ENCODE results near the gene WFS1. TPM values are rescaled to one million over a fixed set of nuclear protein-coding genes. Genes with fewer than 3 reads are reported as not detected.

WFS1 gene
- polyA plus RNA-seq, 1 donor = 32.4 TPM

DNA sequence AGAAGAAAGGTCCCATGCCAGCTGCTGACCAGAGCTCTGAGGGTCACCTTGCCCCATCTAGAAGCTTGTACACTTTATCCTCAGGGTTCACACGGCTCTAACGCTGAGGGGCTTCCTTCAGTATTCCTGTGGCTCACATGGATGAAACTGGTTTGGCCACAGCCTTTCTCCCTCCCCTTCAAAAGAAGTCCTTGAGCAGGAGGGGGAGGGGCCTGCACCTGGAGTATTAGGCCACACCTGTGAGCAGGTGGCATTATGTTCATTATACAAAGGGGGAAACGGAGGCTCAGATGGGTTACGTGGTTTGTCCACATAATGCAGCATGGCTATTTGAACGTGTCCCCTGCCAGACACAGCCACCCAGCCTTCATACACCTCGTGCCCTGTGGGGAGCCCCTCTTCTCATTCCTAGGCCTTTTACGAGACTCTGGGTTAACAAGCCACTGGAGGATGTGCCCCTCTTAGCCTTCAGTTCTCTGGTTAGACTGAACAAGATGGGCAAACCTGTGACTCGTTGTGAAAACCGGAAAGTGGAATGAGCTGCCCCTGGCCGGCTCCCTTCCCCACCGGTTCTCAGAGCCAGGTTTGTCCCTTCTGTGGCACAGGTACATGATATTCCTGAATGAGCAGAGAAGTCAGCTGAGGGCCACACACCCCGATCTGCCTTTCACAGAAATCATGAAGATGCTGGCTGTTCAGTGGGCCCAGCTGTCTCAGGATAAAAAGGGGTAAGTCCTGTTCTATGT, 42.1 kb upstream of the WFS1 start:
- no peaks in the 10 kb centered on the region for H3K4me1 ChIP-seq (ENCODE audit: control insufficient read depth, insufficient read depth, low read length)
- no peak overlapping the region for H3K27ac ChIP-seq (ENCODE audit: low read length)
- no CpG with 5 or more reads among the region's 12 CpGs for WGBS (ENCODE audit: insufficient coverage, low lambda C conversion rate)
- DNase-seq = no peak
- peaks cover under 1% of the 10 kb centered on the region for H3K9me3 ChIP-seq (ENCODE audit: control insufficient read depth, low read depth, low read length)
- H3K27me3 ChIP-seq (ENCODE audit: control insufficient read depth, insufficient read depth, low read length) = peaks cover 15% of the 10 kb centered on the region
- no peaks in the 10 kb centered on the region for H3K36me3 ChIP-seq (ENCODE audit: control insufficient read depth, insufficient read depth, low read length)
- no peak overlapping the region for H3K4me3 ChIP-seq (ENCODE audit: low read length)

DNA sequence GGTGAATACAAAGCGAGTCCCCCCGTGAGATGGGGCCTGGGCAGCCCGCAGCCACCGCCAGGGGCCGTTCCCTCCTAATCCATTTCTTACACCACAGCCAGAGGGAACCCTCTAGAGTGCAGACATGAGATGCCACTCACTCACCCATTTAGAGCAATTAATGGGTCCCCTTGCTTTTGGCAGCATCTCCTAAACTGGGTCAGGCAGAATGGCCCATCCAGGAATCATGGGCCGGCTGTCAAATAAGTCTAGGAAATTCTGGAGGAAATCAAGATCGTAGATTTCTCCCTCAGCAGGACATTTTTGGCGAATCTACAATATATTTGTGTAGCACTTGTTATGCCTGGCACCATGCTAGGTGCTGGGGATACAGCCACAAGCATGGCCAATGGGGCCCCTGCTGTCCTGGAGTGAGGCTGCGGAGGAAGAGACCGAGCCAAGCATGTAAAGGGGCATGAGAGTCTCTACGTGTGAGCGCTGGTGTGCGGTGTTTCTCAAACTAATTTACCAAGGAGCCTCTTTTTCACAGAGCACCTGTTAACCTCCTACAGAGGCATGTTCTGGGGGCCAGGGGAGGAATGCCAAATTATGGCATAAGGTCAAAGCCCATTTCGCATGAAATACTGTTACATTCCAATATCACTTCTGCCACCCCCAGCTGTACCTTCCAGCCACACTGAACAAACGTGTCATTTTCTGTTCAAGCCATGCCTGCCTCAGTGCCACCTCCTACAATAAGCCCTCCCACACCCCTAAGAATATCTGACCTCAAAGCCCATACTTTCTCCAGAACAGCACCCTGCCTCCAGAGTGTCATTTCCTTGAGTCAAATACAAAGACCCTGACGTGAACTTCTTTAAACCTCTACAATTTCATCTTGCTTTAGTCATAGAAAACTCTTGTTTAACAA, 41.2 kb upstream of the WFS1 start:
- Histone ChIP-seq H3K36me3 (ENCODE audit: control insufficient read depth, insufficient read depth, low read length) (no peaks in the 10 kb centered on the region), H3K27ac (ENCODE audit: low read length) (no peak overlapping the region), H3K4me1 (ENCODE audit: control insufficient read depth, insufficient read depth, low read length) (no peaks in the 10 kb centered on the region), H3K27me3 (ENCODE audit: control insufficient read depth, insufficient read depth, low read length) (peaks cover 7% of the 10 kb centered on the region), H3K9me3 (ENCODE audit: control insufficient read depth, low read depth, low read length) (no peaks in the 10 kb centered on the region), H3K4me3 (ENCODE audit: low read length) (no peak overlapping the region)
- DNase-seq = no peak
- WGBS (ENCODE audit: insufficient coverage, low lambda C conversion rate) = no CpG with 5 or more reads among the region's 16 CpGs

DNA sequence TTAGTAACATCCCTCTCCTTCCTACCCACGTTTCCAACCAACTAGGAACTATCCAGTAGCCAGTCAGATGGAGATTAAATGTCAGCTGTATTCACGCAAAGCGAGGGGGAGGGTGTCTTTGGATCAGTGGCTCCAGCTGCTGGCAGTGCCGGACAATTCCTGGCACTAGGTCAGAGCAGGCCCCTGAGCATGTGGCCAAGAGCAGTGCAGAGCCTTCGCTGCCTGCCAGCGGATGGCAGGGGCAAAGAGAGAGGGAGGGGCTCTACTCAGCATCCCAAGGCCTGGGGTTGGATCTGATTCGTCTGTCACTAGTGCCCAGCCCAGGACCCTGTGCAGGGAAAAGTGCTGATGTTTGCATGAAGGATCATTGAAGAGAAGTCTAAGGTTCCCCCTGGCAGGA, 40.6 kb upstream of the WFS1 start:
- WGBS (ENCODE audit: insufficient coverage, low lambda C conversion rate) = no CpG with 5 or more reads among the region's 7 CpGs
- peak in 1 of 2 donors; percentile 8 for DNase-seq
- H3K9me3 ChIP-seq (ENCODE audit: control insufficient read depth, low read depth, low read length) = no peaks in the 10 kb centered on the region
- H3K4me1 ChIP-seq (ENCODE audit: control insufficient read depth, insufficient read depth, low read length) = no peaks in the 10 kb centered on the region
- H3K27me3 ChIP-seq (ENCODE audit: control insufficient read depth, insufficient read depth, low read length) = peaks cover 2% of the 10 kb centered on the region
- H3K27ac ChIP-seq (ENCODE audit: low read length) = no peak overlapping the region
- no peaks in the 10 kb centered on the region for H3K36me3 ChIP-seq (ENCODE audit: control insufficient read depth, insufficient read depth, low read length)
- no peak overlapping the region for H3K4me3 ChIP-seq (ENCODE audit: low read length)

DNA sequence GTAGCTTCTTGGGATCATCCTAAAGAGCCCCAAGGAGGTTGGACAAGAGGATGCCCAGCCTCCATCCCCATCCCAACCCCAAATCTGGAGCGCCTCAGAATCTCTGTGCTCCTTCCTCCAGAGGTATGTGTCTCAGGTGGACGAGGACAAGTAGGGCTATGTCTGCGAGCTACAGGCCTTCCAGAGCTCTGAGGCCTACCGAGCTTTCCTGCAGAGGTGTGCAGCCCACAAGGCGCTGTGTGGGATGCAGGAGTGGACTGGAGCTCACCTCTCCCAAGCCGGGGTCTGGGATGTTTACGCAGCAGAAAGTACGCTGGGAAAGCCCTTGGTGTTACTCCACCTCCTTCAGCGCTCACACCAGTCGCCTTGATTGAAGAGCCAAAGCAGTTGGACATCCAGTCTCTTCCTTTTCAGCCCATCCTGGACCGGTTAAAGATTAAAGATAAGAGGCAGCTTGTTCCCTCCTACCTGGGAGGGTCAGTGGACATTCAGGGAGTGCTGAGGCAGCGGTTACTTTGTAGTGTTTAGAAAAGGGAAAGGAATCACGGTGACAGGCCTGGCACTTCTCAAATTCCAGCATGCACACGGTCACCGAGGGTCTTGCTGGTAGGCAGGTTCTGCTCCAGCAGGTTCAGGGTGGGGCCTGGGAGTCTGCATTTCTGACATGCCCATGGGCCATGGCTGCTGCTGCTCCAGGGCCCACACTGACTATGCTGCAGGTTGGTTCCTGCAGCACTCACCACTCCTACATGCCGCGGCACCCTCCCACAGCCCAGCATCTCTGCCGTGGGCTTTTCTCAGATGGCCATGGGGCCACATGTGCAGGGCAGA, 39.8 kb upstream of the WFS1 start:
- H3K9me3 ChIP-seq (ENCODE audit: control insufficient read depth, low read depth, low read length) = no peaks in the 10 kb centered on the region
- DNase-seq = no peak
- no peaks in the 10 kb centered on the region for H3K36me3 ChIP-seq (ENCODE audit: control insufficient read depth, insufficient read depth, low read length)
- no peaks in the 10 kb centered on the region for H3K27me3 ChIP-seq (ENCODE audit: control insufficient read depth, insufficient read depth, low read length)
- H3K27ac ChIP-seq (ENCODE audit: low read length) = no peak overlapping the region
- H3K4me3 ChIP-seq (ENCODE audit: low read length) = no peak overlapping the region
- no CpG with 5 or more reads among the region's 18 CpGs for WGBS (ENCODE audit: insufficient coverage, low lambda C conversion rate)
- H3K4me1 ChIP-seq (ENCODE audit: control insufficient read depth, insufficient read depth, low read length) = no peaks in the 10 kb centered on the region

DNA sequence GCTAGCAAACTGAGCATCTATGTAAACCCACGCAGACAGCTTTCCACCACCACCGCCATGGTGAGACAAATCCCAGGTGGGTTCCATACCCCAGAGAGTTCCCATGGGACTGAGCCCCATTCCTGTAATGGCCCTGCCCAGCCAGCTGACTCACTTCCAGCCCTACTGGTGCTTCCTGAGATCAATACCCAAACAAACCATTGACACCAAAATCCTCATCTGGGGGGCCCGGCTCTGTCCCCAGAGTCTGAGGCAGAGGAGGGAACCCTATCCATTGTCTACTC, 39.2 kb upstream of the WFS1 start:
- no peak for DNase-seq
- H3K9me3 ChIP-seq (ENCODE audit: control insufficient read depth, low read depth, low read length) = no peaks in the 10 kb centered on the region
- no CpG with 5 or more reads among the region's 3 CpGs for WGBS (ENCODE audit: insufficient coverage, low lambda C conversion rate)

DNA sequence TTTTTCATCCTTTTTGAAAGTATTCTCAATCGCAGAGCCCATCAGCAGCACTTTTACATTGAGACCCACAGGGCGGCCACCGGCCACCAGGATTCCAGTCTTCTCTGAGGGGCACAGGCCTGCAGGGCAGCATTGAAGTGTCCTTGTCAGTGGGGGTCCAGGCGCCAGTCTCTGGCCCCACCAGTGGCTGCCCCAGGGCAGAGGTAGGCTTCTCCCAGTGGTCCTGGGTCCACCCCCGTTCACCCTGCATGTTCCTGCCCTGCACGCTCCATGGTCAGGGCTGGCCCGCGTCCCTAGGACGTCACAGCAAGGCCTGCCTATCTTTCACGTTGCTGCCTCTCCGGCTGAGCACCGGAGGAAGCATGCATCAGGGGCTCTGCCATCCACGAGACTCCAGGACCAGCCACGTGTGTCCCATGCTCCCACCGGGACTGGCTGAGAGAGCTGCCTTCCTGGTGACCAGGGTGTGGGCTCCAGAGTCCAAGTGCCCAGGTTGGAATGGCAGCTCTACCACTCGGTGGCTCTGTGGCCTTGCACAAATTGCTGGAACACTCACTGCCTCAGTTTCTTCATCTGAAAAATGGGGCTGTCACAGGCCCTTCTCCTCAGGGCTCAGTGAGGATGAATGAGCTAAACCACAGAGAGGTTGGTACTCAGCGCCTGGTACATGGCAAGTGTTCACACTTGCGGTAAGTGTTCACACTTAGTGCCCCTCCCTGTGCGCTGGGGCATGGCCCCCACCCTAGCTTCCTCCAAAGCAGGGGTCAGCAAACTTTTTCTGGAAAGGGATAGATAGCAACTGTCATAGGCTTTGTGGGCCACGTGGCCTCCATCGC, 38.6 kb upstream of the WFS1 start:
- H3K4me1 ChIP-seq (ENCODE audit: control insufficient read depth, insufficient read depth, low read length) = no peaks in the 10 kb centered on the region
- DNase-seq = no peak
- H3K9me3 ChIP-seq (ENCODE audit: control insufficient read depth, low read depth, low read length) = no peaks in the 10 kb centered on the region
- H3K27me3 ChIP-seq (ENCODE audit: control insufficient read depth, insufficient read depth, low read length) = peaks cover 5% of the 10 kb centered on the region
- WGBS (ENCODE audit: insufficient coverage, low lambda C conversion rate) = no CpG with 5 or more reads among the region's 21 CpGs
- no peaks in the 10 kb centered on the region for H3K36me3 ChIP-seq (ENCODE audit: control insufficient read depth, insufficient read depth, low read length)
- no peak overlapping the region for H3K4me3 ChIP-seq (ENCODE audit: low read length)
- no peak overlapping the region for H3K27ac ChIP-seq (ENCODE audit: low read length)

More for the DNA sequence above, 39.2 kb upstream of the WFS1 start:
- no peak overlapping the region for H3K4me3 ChIP-seq (ENCODE audit: low read length)
- no peak overlapping the region for H3K27ac ChIP-seq (ENCODE audit: low read length)
- H3K4me1 ChIP-seq (ENCODE audit: control insufficient read depth, insufficient read depth, low read length) = no peaks in the 10 kb centered on the region
- no peaks in the 10 kb centered on the region for H3K27me3 ChIP-seq (ENCODE audit: control insufficient read depth, insufficient read depth, low read length)
- no peaks in the 10 kb centered on the region for H3K36me3 ChIP-seq (ENCODE audit: control insufficient read depth, insufficient read depth, low read length)

DNA sequence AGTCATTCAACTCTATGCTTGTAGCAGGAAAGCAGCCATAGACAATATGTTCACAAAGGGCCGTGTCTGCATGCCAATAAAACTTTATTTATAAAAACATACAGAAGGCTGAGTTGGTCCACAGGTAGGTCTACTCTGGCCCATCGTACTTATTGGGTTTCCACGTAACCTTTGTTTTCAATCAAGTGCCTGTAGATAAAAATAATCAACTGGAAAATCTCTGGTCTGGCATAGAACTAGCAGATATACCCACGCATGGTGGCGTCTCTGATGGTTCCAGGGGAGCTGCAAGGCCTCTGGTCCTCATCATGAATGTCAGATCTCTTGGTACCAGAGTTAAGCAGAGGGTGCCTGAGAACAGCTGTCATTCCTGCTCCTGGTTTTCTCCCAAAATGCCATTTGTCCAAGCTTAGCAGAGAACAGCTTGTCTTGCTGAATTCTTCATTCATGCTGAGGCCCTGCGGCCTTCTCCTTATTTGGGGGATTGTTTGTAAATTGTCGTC, 37.9 kb upstream of the WFS1 start:
- H3K36me3 ChIP-seq (ENCODE audit: control insufficient read depth, insufficient read depth, low read length) = no peaks in the 10 kb centered on the region
- H3K9me3 ChIP-seq (ENCODE audit: control insufficient read depth, low read depth, low read length) = no peaks in the 10 kb centered on the region
- DNase-seq = no peak
- no peaks in the 10 kb centered on the region for H3K4me1 ChIP-seq (ENCODE audit: control insufficient read depth, insufficient read depth, low read length)
- H3K27me3 ChIP-seq (ENCODE audit: control insufficient read depth, insufficient read depth, low read length) = peaks cover 5% of the 10 kb centered on the region
- no peak overlapping the region for H3K27ac ChIP-seq (ENCODE audit: low read length)
- H3K4me3 ChIP-seq (ENCODE audit: low read length) = no peak overlapping the region
- 80% methylated on average over 1 of the region's 7 CpGs for WGBS (ENCODE audit: insufficient coverage, low lambda C conversion rate)

DNA sequence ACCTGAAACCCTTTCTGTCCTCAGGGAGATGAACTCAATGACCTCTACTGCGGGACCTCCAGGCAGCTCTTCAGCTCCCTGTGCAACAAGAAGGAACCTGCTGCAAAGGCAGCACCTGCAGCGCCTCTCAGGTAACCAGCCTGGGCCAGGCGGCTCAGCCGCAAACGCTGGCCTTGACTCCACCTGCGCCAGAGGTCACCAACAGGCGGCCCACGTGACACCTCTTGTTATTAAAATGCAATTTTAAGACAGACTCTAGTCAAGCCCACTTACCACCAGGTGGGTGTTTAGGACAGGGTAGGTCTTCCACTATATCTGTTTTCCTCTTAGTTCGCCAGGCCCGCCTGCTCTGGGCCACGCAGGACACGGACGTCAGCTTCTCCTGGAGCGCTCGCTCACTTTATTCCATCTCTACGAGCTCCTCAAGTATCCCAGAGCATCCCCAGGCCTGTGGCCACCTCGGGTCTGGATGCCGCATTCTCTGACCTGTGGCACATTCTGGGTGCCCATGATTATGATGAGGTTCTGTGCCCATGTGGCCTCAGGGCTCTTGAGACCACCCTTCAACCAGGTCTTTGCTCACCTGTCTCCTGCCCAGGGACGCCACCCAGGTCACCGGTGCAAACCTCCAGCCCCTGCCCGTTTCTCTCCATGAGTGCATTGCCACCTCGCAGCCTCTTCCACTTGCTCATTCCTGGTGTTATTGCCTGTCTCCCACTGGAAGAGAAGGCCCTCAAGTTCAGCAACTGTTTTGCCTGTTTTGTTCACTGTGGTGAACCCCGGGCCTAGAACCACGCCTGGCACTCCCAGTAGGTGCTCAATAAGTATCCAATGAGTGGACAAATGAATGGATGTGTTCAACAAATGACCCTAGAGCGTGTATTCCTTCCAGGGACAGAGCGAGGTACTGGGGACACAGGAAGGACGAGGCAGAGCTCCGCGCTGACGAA, 36.5 kb upstream of the WFS1 start:
- Histone ChIP-seq H3K36me3 (ENCODE audit: control insufficient read depth, insufficient read depth, low read length) (no peaks in the 10 kb centered on the region), H3K27ac (ENCODE audit: low read length) (no peak overlapping the region), H3K9me3 (ENCODE audit: control insufficient read depth, low read depth, low read length) (no peaks in the 10 kb centered on the region), H3K4me3 (ENCODE audit: low read length) (no peak overlapping the region), H3K4me1 (ENCODE audit: control insufficient read depth, insufficient read depth, low read length) (no peaks in the 10 kb centered on the region), H3K27me3 (ENCODE audit: control insufficient read depth, insufficient read depth, low read length) (peaks cover 5% of the 10 kb centered on the region)
- DNase-seq = no peak
- WGBS (ENCODE audit: insufficient coverage, low lambda C conversion rate) = no CpG with 5 or more reads among the region's 30 CpGs

DNA sequence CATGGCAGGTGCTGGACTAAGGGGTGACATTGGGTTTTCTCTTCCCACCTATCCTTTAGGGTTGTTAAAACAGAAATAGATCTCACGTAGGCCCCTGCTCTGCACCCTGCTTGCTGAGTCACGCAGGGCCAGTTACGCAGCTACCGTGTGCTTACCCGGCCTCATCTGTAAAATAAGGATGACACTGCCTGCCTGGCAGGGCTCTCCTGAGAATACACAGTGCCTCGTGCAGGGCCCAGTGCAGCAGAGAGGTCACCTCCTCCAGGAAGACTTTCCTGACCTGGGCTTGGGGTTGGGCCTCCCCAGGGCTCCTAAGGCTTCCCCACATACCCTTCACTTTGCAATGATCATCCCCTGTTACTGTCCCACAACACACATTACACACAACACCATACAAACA, 35.7 kb upstream of the WFS1 start:
- Histone ChIP-seq H3K36me3 (ENCODE audit: control insufficient read depth, insufficient read depth, low read length) (no peaks in the 10 kb centered on the region), H3K27ac (ENCODE audit: low read length) (no peak overlapping the region), H3K9me3 (ENCODE audit: control insufficient read depth, low read depth, low read length) (no peaks in the 10 kb centered on the region), H3K27me3 (ENCODE audit: control insufficient read depth, insufficient read depth, low read length) (peaks cover 5% of the 10 kb centered on the region), H3K4me3 (ENCODE audit: low read length) (no peak overlapping the region), H3K4me1 (ENCODE audit: control insufficient read depth, insufficient read depth, low read length) (no peaks in the 10 kb centered on the region)
- no peak for DNase-seq
- 80% methylated on average over 1 of the region's 6 CpGs for WGBS (ENCODE audit: insufficient coverage, low lambda C conversion rate)
